ENCODE data around the gene ADD1. TPM values are rescaled to one million over a fixed set of nuclear protein-coding genes. Genes with fewer than 3 reads are reported as not detected.

Gene ADD1
- polyA plus RNA-seq, 1 donor (not counting 4 experiments of a cell fraction or from before 2014, with no cell fraction given), result 109 TPM

- H3K79me2 ChIP-seq (ENCODE audit: control insufficient read depth, insufficient read depth, low read length), result no peaks in the 10 kb centered on the region
- H3K9me1 ChIP-seq (ENCODE audit: control insufficient read depth, extremely low read depth, insufficient read depth, low read length), result no peaks in the 10 kb centered on the region
- peaks cover 3 to 25% of the 10 kb centered on the region in 2 experiments for H3K36me3 ChIP-seq (ENCODE audit: control insufficient read depth in 2 of 2, extremely low read depth in 1 of 2, insufficient read depth in 2 of 2, low read length in 2 of 2)
- H3K9ac ChIP-seq (ENCODE audit: control insufficient read depth, extremely low read depth, insufficient read depth, low read length), result no peak overlapping the region
- TF ChIP-seq EZH2 (IDR thresholded peaks at IDR 0.05; ENCODE audit: low read length), result no peak
- no peak for TF ChIP-seq CTCF (optimal IDR thresholded peaks at IDR 0.05 in 1 of 3, IDR thresholded peaks at IDR 0.05 in 1 of 3, conservative IDR thresholded peaks at IDR 0.05 in 1 of 3; ENCODE audit: extremely low read depth in 1 of 3, insufficient read depth in 2 of 3, low read length in 3 of 3)
- no peaks in the 10 kb centered on the region for H3K4me1 ChIP-seq (ENCODE audit: control insufficient read depth, extremely low read depth, insufficient read depth, low read length)
- H2AFZ ChIP-seq (ENCODE audit: control insufficient read depth, low read length), result no peak overlapping the region
- H4K20me1 ChIP-seq (ENCODE audit: control insufficient read depth, extremely low read depth, insufficient read depth, low read length), result no peaks in the 10 kb centered on the region
- no peaks in the 10 kb centered on the region for H3K9me3 ChIP-seq (ENCODE audit: control insufficient read depth, low read depth, low read length)
- dilution Hi-C loops (cut with MboI; ENCODE audit: extremely low pct_ligation_motif_present, low sequenced_read_pairs), result no loop called here
- H3K4me3 ChIP-seq (ENCODE audit: control insufficient read depth in 2 of 3, extremely low read depth in 1 of 3, insufficient read depth in 2 of 3, low read depth in 1 of 3, low read length in 3 of 3), result no peak overlapping the region
- no peak overlapping the region for H3K4me2 ChIP-seq (ENCODE audit: control insufficient read depth, extremely low read depth, insufficient read depth, low read depth, low read length)
- no peaks in the 10 kb centered on the region for H3K27me3 ChIP-seq (ENCODE audit: control insufficient read depth, extremely low read depth, insufficient read depth, low read length)
- FAIRE-seq (no peak), DNase-seq (ENCODE audit: low read depth, low spot score) (no peak)
- H3K27ac ChIP-seq (ENCODE audit: control insufficient read depth, insufficient read depth, low read length), result no peak overlapping the region
Measured at GRCh38 chr4:2829933-2830451, 13.7 kb upstream of the ADD1 start.

- no peak overlapping the region for H3K4me3 ChIP-seq (ENCODE audit: control insufficient read depth in 2 of 3, extremely low read depth in 1 of 3, insufficient read depth in 2 of 3, low read depth in 1 of 3, low read length in 3 of 3)
- no peak overlapping the region for H3K4me2 ChIP-seq (ENCODE audit: control insufficient read depth, extremely low read depth, insufficient read depth, low read depth, low read length)
- no peaks in the 10 kb centered on the region for H3K27me3 ChIP-seq (ENCODE audit: control insufficient read depth, extremely low read depth, insufficient read depth, low read length)
- H2AFZ ChIP-seq (ENCODE audit: control insufficient read depth, low read length), result no peak overlapping the region
- no peaks in the 10 kb centered on the region for H3K79me2 ChIP-seq (ENCODE audit: control insufficient read depth, insufficient read depth, low read length)
- peaks cover 0 to 21% of the 10 kb centered on the region in 2 experiments for H3K36me3 ChIP-seq (ENCODE audit: control insufficient read depth in 2 of 2, extremely low read depth in 1 of 2, insufficient read depth in 2 of 2, low read length in 2 of 2)
- no peaks in the 10 kb centered on the region for H3K9me1 ChIP-seq (ENCODE audit: control insufficient read depth, extremely low read depth, insufficient read depth, low read length)
- no peaks in the 10 kb centered on the region for H4K20me1 ChIP-seq (ENCODE audit: control insufficient read depth, extremely low read depth, insufficient read depth, low read length)
- no peaks in the 10 kb centered on the region for H3K9me3 ChIP-seq (ENCODE audit: control insufficient read depth, low read depth, low read length)
- DNase-seq (ENCODE audit: low read depth, low spot score) (no peak), FAIRE-seq (no peak)
- TF ChIP-seq CTCF (optimal IDR thresholded peaks at IDR 0.05 in 1 of 3, IDR thresholded peaks at IDR 0.05 in 1 of 3, conservative IDR thresholded peaks at IDR 0.05 in 1 of 3; ENCODE audit: extremely low read depth in 1 of 3, insufficient read depth in 2 of 3, low read length in 3 of 3), result no peak
- no peak for TF ChIP-seq EZH2 (IDR thresholded peaks at IDR 0.05; ENCODE audit: low read length)
- H3K4me1 ChIP-seq (ENCODE audit: control insufficient read depth, extremely low read depth, insufficient read depth, low read length), result no peaks in the 10 kb centered on the region
- H3K27ac ChIP-seq (ENCODE audit: control insufficient read depth, insufficient read depth, low read length), result no peak overlapping the region
- no peak overlapping the region for H3K9ac ChIP-seq (ENCODE audit: control insufficient read depth, extremely low read depth, insufficient read depth, low read length)
- dilution Hi-C loops (cut with MboI; ENCODE audit: extremely low pct_ligation_motif_present, low sequenced_read_pairs), result no loop called here
Measured at GRCh38 chr4:2830632-2831610, 12.7 kb upstream of the ADD1 start.
